ENCODE data around the gene CCNT1.
"Not testable (repeated sequence)": the region's sequence is repeated elsewhere in the genome, so short reads cannot be mapped to it uniquely, and the experiment has no call there.

The CCNT1 gene

DNA sequence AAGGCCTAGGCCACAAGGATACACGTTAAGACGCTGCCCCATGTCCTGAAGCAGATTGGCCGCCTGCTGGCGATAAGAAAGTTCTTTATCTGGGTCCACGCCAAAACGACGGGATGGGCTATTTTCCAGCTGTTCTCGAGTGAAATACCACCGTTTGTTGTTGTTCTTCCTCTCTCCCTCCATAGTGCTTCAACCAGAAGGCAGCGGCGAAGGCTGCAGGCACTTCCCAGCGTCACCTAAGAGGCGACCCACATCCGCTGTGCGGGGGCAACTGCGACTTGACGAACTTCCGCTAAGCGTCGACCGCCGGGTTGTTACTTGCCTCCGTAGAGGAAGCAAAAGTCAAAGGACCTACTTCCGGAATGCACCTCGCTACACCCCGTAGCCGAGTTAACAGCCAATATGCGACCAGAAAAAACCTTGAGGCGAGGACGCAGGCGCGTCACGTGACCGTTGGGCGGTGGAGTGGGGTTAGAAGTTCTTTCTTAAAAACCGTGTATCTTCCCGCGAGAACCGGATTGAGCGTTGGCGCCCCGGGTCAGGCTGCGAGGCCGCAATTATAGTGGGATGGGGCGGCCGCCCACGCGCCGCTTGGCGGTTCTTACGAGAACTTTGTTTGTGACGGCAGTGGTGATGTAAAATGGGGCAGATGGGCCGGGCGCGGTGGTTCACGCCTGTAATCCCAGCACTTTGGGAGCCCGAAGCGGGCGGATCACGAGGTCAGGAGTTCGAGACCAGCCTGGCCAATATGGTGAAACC is at the start of gene CCNT1:
Gene CCNT1, minus strand, starts transcription at position 215 of the 759 bp plus-strand sequence. Its CDS starts 32 bp downstream, at position 183.
- peak; percentile 100 for DNase-seq (ENCODE audit: low spot score)

- no peak for DNase-seq (ENCODE audit: low spot score)
These were observed 49.3 kb upstream of the CCNT1 start for GRCh38 chr12:48765753-48766162.

- no peak for DNase-seq (ENCODE audit: low spot score)
These were observed 48.0 kb upstream of the CCNT1 start for GRCh38 chr12:48764521-48764920.

DNA sequence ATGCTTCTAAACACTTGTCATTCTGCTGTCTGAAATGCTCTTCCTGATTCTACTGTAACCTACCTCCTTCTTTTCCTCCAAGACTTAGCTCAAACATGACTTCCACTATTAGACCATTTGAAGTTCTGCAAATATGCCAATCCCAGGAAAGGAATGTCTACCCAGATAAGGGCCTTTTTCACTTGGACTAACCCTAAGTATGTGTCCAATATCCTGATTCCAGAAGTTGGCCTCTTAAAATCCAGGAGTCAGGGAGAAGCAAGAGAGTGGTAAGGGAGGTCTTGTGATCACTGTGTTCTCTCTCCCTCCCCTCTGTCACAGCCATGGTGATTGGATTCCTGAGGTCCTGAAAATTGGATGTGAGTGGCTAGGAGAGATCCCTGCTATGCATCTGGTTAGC is 42.2 kb upstream of the CCNT1 start:
- no peak for DNase-seq (ENCODE audit: low spot score)

- peak; percentile 47 for DNase-seq (ENCODE audit: low spot score)
These were observed 41.7 kb upstream of the CCNT1 start for GRCh38 chr12:48758186-48758585.

DNA sequence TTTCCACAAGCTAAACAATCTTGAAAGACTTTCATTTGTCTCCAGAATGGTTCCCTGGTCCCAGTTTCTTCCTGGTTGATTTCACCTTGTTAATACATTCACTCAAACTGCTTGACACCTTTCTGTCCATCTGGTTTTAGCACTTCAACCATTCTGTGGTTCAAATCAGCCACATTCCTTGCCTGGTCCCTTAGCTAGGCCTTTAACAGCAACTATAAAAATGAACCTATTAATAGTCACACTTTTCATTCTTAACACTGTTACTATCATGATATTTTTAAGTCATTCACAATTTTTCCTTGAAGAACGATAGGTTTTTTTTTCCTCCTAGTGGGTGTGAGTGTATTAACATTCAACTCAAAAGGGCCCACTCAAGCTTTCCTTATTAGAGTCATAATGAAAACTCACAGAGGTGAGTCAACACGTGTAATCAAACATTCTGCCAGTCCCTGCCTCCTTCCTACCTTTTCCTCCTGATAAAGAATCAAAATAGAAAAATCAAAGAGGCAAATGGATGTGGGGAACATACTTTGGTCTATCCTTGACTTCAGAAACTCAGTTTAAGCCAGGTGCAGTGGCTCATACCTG is 34.4 kb upstream of the CCNT1 start:
- no peak for DNase-seq (ENCODE audit: low spot score)

DNA sequence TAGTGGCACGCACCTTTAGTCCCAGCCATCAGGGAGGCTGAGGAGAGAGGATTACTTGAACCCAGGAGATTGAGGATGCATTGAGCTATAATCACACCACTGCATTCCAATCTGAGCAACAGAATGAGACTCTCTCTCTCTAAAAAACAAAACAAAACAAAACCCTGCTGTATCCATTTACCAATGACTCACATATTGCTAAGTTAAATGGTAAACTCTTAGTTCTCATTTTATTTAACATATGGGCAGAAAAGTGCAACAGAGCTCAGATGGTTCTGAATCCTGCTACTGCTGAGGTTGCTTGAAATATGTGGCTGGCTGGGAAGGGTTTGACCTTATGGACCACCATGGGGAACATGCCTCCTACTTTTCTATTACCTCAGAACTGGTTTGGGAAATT is 33.7 kb upstream of the CCNT1 start:
- no peak for DNase-seq (ENCODE audit: low spot score)

GRCh38 chr12:48744251-48745008 is 27.9 kb upstream of the CCNT1 start:
- DNase-seq (ENCODE audit: low spot score) = no peak

- DNase-seq (ENCODE audit: low spot score) = no peak
These were observed 23.2 kb upstream of the CCNT1 start for GRCh38 chr12:48739618-48740269.

DNA sequence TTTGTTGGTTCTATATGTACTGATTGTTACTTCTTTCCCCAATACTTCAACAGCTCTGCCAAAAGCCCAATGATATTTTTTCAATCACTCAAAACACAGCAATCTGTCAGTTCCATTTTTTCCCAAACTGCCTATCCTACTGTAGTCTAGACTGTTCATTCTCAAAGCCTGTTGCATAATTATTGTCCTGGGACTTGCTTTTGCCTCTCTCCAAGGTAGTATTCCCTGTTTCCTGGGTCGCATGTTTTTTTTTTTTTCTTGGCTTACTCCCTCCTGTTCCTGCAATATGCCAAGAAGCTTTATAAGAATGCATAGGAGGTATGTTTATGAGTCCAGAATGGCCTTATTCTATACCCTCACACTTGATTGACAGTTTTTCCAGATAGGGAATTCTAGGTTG is 19.9 kb upstream of the CCNT1 start:
- DNase-seq (ENCODE audit: low spot score) = no peak

DNA sequence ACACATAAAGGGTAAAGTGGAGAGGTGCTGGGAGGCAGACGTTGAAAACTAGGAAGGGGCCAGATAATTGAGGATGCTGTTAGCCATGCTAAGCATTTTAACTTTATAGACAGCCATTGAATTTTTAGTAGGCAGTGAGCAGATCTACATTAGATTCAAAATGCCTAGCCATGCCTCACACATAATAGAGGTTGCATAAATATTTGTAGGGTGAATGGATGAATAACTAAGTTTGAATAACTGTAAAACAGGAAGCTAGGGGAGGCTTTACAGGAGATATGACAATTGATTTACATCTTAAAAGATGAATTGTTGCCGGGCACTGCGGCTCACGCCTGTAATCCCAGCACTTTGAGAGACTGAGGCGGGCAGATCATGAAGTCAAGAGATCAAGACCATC is 12.3 kb upstream of the CCNT1 start:
- DNase-seq (ENCODE audit: low spot score) = no peak

- DNase-seq (ENCODE audit: low spot score) = not testable (repeated sequence)
These were observed 4.2 kb upstream of the CCNT1 start for GRCh38 chr12:48720737-48721136.

- DNase-seq (ENCODE audit: low spot score) = not testable (repeated sequence)
These were observed 3.7 kb upstream of the CCNT1 start for GRCh38 chr12:48720171-48720570.

- DNase-seq (ENCODE audit: low spot score) = not testable (repeated sequence)
These were observed 2.5 kb upstream of the CCNT1 start for GRCh38 chr12:48719002-48719401.

- DNase-seq (ENCODE audit: low spot score) = no peak
These were observed 767 bp upstream of the CCNT1 start for GRCh38 chr12:48717252-48717695.

DNA sequence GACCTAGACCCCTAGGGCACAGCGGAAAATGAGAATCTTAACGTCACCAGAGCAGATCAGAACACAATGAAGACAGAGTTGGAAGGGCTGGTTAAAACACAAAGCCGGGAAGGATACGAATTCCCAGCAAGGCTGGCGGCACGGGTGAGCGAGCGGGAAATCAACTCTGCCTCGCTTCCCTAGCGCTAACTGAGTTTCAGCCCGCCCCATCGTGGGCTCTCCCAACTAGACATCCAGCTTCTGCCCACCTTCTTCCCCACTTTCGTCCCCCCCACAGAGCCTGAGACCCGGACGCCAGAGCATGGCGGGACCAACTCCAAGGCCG is 377 bp downstream of the CCNT1 start:
- no peak for DNase-seq (ENCODE audit: low spot score)

- DNase-seq (ENCODE audit: low spot score) = no peak
These were observed 4.3 kb downstream of the CCNT1 start for GRCh38 chr12:48712209-48712608.

- not testable (repeated sequence) for DNase-seq (ENCODE audit: low spot score)
These were observed 17.7 kb downstream of the CCNT1 start for GRCh38 chr12:48698822-48699221.

GRCh38 chr12:48696626-48697025 is 19.9 kb downstream of the CCNT1 start:
- DNase-seq (ENCODE audit: low spot score) = no peak

DNA sequence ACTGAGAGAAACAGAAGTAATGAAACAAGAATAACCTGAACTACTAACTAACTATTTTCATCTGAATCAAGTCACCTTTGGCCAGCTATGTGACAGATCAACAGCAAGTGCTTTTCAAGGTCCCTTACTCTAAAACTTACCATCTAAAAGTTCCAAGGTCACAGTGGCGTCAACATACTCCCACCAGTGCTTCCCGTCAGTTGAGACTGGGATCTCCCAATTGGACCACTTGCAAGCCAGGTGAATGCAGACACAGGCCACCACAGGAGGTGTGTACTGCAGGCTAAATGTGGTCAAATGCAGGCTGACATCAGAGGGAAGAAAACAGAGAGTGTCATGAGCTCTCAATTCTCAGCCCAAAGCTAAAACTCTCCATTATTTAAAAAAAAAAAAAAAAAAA is 20.6 kb downstream of the CCNT1 start:
- no peak for DNase-seq (ENCODE audit: low spot score)

- no peak for DNase-seq (ENCODE audit: low spot score)
These were observed 22.5 kb downstream of the CCNT1 start for GRCh38 chr12:48694038-48694437.

DNA sequence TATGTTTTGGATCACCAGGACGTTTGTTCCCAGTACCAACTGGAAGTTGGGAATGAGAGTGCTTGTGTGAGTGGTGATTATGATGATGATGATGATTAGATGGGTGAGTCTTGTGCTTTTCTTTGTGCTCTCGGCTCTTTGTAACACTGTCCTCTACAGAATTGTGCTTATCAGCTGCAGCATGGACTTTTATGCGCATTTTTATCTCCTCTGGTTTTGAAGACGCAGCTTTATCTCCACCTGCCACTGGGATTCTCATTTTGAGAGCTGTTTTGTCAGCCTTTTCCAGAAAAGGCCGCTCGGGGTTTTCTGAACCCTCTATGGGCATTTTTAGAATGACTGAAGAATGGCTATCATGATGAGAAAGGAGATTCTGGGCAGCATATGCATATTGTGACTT is 22.9 kb downstream of the CCNT1 start:
- no peak for DNase-seq (ENCODE audit: low spot score)

All from hepatic stellate cell (primary cell).